Posterior cingulate gyrus (tissue), 11 donors: ENCODE results near the gene COQ8B.
"Not testable (repeated sequence)": the region's sequence is repeated elsewhere in the genome, so short reads cannot be mapped to it uniquely, and the experiment has no call there.

Experiments
- DNase-seq, 10 donors: peaks; one replicate each; pipeline versions ENCODE4 v3.0.0 to v3.0.0-alpha.2; 2020 to 2021; ENCODE audit warnings: mixed read lengths in 3 of 10
- intact Hi-C: fragments of 100-400 bp; cut with DNase I; formaldehyde crosslinking; loops from one replicate; pipeline ENCODE4 v1.15.1; 2023

Gene COQ8B

GRCh38 chr19:40674291-40674690 lies 42.4 kb downstream of the COQ8B start:
- peak in 1 of 10 donors; percentile 19 for DNase-seq
- intact Hi-C loops = no loop called here

GRCh38 chr19:40673397-40673796 lies 43.3 kb downstream of the COQ8B start:
- peak in 1 of 10 donors; percentile 39 for DNase-seq
- intact Hi-C loops = no loop called here

- intact Hi-C loops = no loop called here
- no peak for DNase-seq
These were observed 44.0 kb downstream of the COQ8B start for GRCh38 chr19:40672573-40673299.

- intact Hi-C loops = no loop called here
- DNase-seq = peak in 1 of 10 donors; percentile 26
These were observed 44.6 kb downstream of the COQ8B start for GRCh38 chr19:40672038-40672437.

GRCh38 chr19:40671404-40671803 lies 45.3 kb downstream of the COQ8B start:
- intact Hi-C loops = no loop called here
- peak in 9 of 10 donors; percentile 32 to 96 (median 71) for DNase-seq

- intact Hi-C loops = loop anchor here (10.0 kb wide), 1 partner anchor 306 kb away; no protein-coding TSS in a partner anchor
- DNase-seq = no peak
These were observed 47.6 kb downstream of the COQ8B start for GRCh38 chr19:40668991-40669614.

GRCh38 chr19:40667602-40668001 lies 49.1 kb downstream of the COQ8B start:
- intact Hi-C loops = loop anchor here (10.0 kb wide), 1 partner anchor 307 kb away; no protein-coding TSS in a partner anchor
- DNase-seq = peak in 1 of 10 donors; percentile 67

- DNase-seq = peak in 1 of 10 donors; percentile 69
These were observed 49.8 kb downstream of the COQ8B start for GRCh38 chr19:40666803-40667438.

GRCh38 chr19:40663695-40664692 lies 52.7 kb downstream of the COQ8B start:
- intact Hi-C loops = loop anchor here (1.0 to 10.0 kb wide), 5 partner anchors 51 to 599 kb away; no protein-coding TSS in a partner anchor
- DNase-seq = peak in 1 of 10 donors; percentile 72

More at GRCh38 chr19:40666803-40667438, 49.8 kb downstream of the COQ8B start:
- intact Hi-C loops = loop anchor here (10.0 kb wide), 1 partner anchor 308 kb away; no protein-coding TSS in a partner anchor

- peak; percentile 81 to 98 (median 92) for DNase-seq
- intact Hi-C loops = loop anchor here (1.0 to 10.0 kb wide), 5 partner anchors 52 to 600 kb away; no protein-coding TSS in a partner anchor
These were observed 53.6 kb downstream of the COQ8B start for GRCh38 chr19:40662925-40663694.

- no peak for DNase-seq
- intact Hi-C loops = loop anchor here (2.0 to 10.0 kb wide), 4 partner anchors 146 to 601 kb away; no protein-coding TSS in a partner anchor
These were observed 55.1 kb downstream of the COQ8B start for GRCh38 chr19:40661616-40662015.

GRCh38 chr19:40659566-40659965 lies 57.1 kb downstream of the COQ8B start:
- peak in 1 of 10 donors; percentile 5 for DNase-seq
- intact Hi-C loops = no loop called here

GRCh38 chr19:40659116-40659515 lies 57.6 kb downstream of the COQ8B start:
- intact Hi-C loops = no loop called here
- peak in 1 of 10 donors; percentile 26 for DNase-seq

- intact Hi-C loops = no loop called here
- DNase-seq = peak in 1 of 10 donors; percentile 16
These were observed 58.7 kb downstream of the COQ8B start for GRCh38 chr19:40658031-40658430.

- DNase-seq = peak in 1 of 10 donors; percentile 22
- intact Hi-C loops = not testable (repeated sequence)
These were observed 61.0 kb downstream of the COQ8B start for GRCh38 chr19:40655684-40656083.

GRCh38 chr19:40652303-40652702 lies 64.4 kb downstream of the COQ8B start:
- intact Hi-C loops, DNase-seq: not testable (repeated sequence)

- DNase-seq = peak in 1 of 10 donors; percentile 36
- intact Hi-C loops = no loop called here
These were observed 65.9 kb downstream of the COQ8B start for GRCh38 chr19:40650749-40651305.

- intact Hi-C loops = not testable (repeated sequence)
- DNase-seq = peak in 1 of 10 donors; percentile 8
These were observed 66.6 kb downstream of the COQ8B start for GRCh38 chr19:40649903-40650675.
